Stimulated activated naive CD4-positive, alpha-beta T cell treated with Interleukin-2 at 50 U/mL for 16 hours (primary cell): ENCODE data around the gene PHF21B.

Source experiments
- DNase-seq: peaks from one replicate; lab custom pipeline; 2025; lab: John Stamatoyannopoulos, UW

The PHF21B gene

DNA sequence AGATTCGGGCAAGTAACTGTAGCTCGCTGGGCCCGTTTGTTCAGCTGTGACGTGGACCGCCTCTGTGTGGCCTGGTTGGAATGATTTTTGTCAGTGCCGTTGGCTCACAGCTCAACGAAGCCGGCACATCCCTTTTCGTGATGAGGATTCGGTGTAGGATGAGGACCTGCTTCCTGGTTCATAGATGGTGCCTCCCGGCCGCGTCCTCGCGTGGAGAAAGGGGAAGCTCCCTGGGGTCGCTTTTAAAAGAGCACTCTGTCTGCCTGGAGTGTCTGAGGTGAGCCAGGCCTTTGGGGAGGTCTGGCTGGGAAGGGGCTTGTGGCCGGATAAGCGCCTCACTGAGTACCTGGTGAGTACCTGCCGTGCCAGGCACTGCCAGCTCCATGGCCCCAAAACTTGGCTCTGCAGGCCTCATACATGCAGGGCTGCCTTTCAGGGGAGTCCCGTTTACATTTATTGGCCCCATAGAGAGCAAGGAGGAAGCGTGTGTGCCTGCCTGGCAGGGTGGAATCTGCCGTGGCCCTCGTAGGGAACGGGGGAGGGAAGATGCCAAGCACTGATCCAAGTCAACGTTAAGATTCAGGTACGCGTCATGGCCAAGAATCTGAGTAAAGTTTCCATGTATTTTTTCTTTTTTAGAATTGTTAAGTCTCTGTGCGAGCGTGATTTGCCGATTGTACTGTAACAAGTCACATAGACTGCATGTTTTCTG lies 169.0 kb downstream of the PHF21B start:
- no peak for DNase-seq

DNA sequence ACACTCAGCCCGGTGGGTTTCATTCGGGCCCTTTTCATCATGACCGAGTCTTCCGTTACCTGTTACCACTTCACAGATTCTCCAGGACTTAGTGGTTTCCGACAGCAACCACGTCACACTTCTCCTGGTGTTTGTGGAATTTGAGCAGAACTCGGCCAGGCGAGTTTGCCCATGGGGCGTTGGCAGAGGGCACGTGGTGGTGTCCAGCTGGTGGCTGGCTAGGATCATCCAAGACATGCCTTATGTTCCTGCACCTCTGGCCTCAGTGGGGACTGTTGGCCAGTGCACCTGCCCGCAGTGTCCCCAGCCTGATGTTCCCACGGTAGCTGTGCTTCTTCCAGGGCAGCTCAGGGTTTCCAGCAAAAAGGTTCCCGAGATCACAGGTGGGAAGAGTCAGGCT lies 170.1 kb downstream of the PHF21B start:
- no peak for DNase-seq

DNA sequence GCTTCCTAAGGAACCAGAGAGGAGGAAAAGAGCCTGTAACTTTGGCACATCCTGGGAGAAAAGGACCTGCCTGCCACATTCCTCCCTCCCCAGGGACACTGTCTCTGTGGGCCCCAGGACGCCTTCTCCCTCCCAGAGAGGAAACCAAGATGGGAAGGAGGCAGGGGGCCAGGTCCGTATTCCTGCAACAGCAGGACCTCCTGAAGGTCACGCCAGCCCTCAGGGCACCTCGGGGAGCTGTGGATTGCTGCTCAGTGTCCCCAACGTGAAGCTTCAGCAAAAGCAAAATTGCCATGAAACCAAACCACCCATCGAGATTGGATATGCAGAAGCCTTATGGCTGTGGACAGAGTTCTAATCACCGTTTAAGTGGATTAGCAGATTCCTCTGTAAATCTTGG lies 170.7 kb downstream of the PHF21B start:
- no peak for DNase-seq

DNA sequence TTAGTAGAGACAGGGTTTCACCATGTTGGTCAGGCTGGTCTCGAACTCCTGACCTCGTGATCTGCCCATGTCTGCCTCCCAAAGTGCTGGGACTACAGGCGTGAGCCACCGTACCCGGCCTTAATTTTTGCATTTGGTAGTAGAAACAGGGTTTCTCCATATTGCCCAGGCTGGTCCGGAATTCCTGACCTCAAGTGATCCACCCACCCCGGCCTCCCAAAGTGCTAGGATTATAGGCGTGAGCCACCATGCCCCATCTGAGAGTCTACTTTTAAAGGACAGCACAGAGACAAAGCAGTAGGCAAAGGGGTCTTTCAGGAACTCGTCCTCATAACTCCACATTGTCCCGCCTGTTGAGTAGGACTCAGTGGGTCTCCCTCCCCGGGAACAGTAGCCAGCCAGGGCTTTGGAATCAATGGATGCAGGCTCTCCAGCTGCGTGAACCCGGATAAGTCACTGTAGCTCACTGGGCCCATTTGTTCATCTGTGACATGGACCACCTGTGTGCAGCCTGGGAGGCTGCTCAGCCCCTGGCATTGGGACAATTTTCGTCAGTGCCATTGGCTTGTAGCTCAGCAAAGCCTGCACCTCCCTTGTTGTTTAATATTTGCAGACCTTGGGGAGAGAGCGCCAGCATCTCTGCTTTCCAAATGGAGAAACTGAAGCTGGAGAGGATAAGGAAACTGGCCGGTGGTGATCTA lies 171.3 kb downstream of the PHF21B start:
- DNase-seq, result no peak

DNA sequence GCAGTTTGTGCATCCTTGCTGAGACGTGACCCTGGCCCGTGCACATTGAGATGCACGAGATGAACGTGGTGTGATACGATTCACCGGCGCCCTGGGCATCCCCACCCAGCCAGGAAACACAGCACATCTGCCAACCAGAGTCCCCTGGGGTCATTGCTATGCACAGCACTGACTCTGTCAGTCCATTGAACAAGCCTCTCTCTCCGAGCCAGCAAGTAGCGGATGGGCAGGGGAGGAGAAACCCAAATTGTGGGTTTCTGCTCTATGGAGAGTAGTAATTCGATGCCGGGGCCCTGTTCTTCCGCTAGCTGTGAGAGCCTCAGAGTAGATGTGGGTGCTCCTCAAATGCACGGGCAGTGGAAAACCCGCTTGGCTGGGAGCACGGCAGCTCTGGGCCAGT lies 172.3 kb downstream of the PHF21B start:
- DNase-seq, result no peak

DNA sequence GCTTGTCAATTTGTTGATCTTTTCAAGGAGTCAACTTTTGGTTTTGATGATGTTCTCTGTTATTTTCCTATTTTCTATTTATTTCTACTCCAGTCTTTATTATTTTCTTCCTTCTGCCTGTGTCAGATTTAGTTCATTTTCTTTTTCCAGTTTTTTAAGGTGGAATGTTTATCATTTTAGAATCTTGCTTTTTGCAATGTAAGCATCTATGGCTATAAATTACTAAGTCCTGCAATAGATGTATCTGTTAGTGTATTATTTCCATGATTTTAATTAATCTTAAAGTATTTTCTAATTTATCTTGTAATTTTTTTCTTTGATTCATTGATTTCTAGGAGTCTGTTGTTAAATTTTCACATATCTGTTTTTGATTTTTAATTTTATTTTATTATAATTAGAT lies 175.7 kb downstream of the PHF21B start:
- no peak for DNase-seq

DNA sequence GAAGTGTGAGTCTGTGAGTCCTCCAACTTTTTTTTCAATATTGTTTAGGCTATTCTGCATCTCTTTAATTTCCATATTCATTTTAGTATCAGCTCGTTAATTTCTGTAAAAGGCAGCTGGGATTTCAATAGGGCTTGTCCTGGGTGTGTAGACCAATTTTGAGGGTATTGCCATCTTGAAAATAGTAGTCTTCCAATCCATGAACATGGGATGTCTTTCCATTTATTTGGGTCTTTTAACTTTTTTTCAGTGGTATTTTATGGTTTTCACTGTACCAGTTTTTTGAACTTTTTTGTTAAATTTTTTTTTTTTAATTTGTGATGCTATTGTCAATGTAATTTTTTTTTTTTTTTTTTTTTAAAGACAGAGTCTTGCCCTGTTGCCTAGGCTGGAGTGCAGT lies 177.9 kb downstream of the PHF21B start:
- DNase-seq, result no peak
